ENCODE data around the gene MAPKAPK2. TPM values are rescaled to one million over a fixed set of nuclear protein-coding genes. Genes with fewer than 3 reads are reported as not detected.

MAPKAPK2 gene
- total and polyA plus RNA-seq, 2 donors (not counting 1 experiment from before 2014, with no cell fraction given) = 60.3 to 85.8 TPM

DNA sequence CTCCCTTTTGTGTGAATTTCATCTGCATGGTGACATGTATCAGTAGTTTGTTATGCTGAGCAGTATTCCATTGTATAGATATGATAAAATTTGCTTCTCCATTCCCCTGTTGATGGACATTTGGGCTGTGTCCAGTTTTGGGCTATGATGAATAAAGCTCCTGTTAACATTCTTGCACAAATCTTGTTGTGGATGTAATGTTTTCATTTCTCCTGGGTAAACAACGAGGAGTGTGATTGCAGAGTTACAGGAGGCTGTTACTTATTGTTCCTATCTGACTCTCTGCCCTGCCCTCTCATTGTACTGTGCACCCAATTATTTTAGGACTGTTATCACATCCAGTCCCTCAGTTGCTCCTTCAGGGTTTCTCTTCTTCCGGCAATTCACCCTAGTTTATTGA lies 24.2 kb downstream of the MAPKAPK2 start:
- Histone ChIP-seq H3K79me2 (ENCODE audit: control insufficient read depth, insufficient read depth, low read length) (peaks cover 100% of the 10 kb centered on the region), H3K4me1 (ENCODE audit: control insufficient read depth in 2 of 2, insufficient read depth in 2 of 2, low read length in 2 of 2) (peaks cover 76% of the 10 kb centered on the region in 2 donors), H3K9ac (ENCODE audit: low read length) (no peak overlapping the region), H3K4me2 (replicated peaks; ENCODE audit: low read depth, low read length, poor library complexity, severe bottlenecking) (peak overlapping the region; percentile 56), H4K20me1 (ENCODE audit: control insufficient read depth, insufficient read depth, low read length, poor library complexity, severe bottlenecking) (peaks cover 84% of the 10 kb centered on the region), H2AFZ (ENCODE audit: insufficient read depth, low read depth, low read length, poor library complexity, severe bottlenecking) (no peak overlapping the region), H3K36me3 (replicated peaks in 1 of 2; ENCODE audit: control extremely low read depth in 1 of 2, control insufficient read depth in 1 of 2, extremely low read depth in 1 of 2, insufficient read depth in 2 of 2, low read length in 1 of 2) (no peaks in the 10 kb centered on the region), H3K4me3 (ENCODE audit: control extremely low read depth in 1 of 5, extremely low read depth in 1 of 5, insufficient read depth in 1 of 5, low read depth in 2 of 5, low read length in 4 of 5) (no peak overlapping the region), H3K27me3 (replicated peaks in 1 of 4; ENCODE audit: control extremely low read depth in 1 of 4, control insufficient read depth in 3 of 4, insufficient read depth in 4 of 4, low read length in 3 of 4) (no peaks in the 10 kb centered on the region), H3K9me3 (ENCODE audit: control extremely low read depth in 1 of 3, control insufficient read depth in 2 of 3, insufficient read depth in 1 of 3, low read length in 2 of 3) (no peaks in the 10 kb centered on the region), H3K27ac (ENCODE audit: low read length in 2 of 2) (no peak overlapping the region)
- Mint-ChIP-seq H3K27ac (no peak overlapping the region), H3K9me3 (ENCODE audit: insufficient read depth) (no peaks in the 10 kb centered on the region), H3K27me3 (no peaks in the 10 kb centered on the region), H3K4me1 (peaks cover 84% of the 10 kb centered on the region), H3K4me3 (peak overlapping the region; percentile 13)
- ATAC-seq (ENCODE audit: low read depth) (no peak), DNase-seq (no peak)
- 100% methylated on average over 1 of the region's 2 CpGs for WGBS (ENCODE audit: insufficient coverage)
- intact Hi-C loops (cut with micrococcal nuclease) = loop anchor here (1.0 kb wide), 1 partner anchor 10 kb away; no protein-coding TSS in a partner anchor
- POLR2A ChIA-PET = interaction anchor here (0.6 kb wide), 1 partner anchor 209 kb away, joined by 3 read pairs; no protein-coding TSS in a partner anchor
- CTCF ChIA-PET = interaction anchor here (0.7 to 7.6 kb wide), 8 partner anchors 9 to 297 kb away, joined by 3 to 46 read pairs (median 4); no protein-coding TSS in a partner anchor
- TF ChIP-seq CTCF (IDR thresholded peaks at IDR 0.05) (no peak), EZH2 (IDR thresholded peaks at IDR 0.05; ENCODE audit: borderline replicate concordance, insufficient read depth, low read depth, low read length, poor library complexity, severe bottlenecking) (no peak)

DNA sequence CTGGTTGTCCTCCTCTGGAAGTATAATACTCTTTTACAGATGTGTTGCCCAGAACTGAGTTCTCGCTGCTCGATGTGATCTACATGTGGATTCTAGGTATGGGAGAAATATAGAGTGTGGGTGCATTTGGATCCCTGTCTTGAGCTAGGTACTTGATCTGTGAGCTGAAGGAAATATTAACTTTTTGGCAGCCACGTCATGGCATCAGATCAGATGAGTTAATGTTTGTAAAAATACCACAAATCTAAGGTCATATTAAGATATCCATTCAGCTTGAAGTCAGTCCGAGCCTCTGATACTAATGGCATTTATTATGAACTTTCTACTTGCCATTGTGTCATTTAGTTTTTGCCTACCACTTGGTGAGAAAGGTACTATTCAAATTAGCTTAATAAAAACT lies 24.6 kb downstream of the MAPKAPK2 start:
- peaks cover 76% of the 10 kb centered on the region in 2 donors for H3K4me1 ChIP-seq (ENCODE audit: control insufficient read depth in 2 of 2, insufficient read depth in 2 of 2, low read length in 2 of 2)
- POLR2A ChIA-PET = interaction anchor here (0.6 kb wide), 1 partner anchor 209 kb away, joined by 3 read pairs; no protein-coding TSS in a partner anchor
- no peak overlapping the region for H3K9ac ChIP-seq (ENCODE audit: low read length)
- ATAC-seq (ENCODE audit: low read depth) = no peak
- DNase-seq = no peak
- 100% methylated on average over 2 of the region's 4 CpGs for WGBS (ENCODE audit: insufficient coverage)
- H4K20me1 ChIP-seq (ENCODE audit: control insufficient read depth, insufficient read depth, low read length, poor library complexity, severe bottlenecking) = peaks cover 84% of the 10 kb centered on the region
- Mint-ChIP-seq H3K4me3 (peak overlapping the region; percentile 1), H3K27ac (no peak overlapping the region), H3K27me3 (no peaks in the 10 kb centered on the region), H3K9me3 (ENCODE audit: insufficient read depth) (no peaks in the 10 kb centered on the region), H3K4me1 (peaks cover 84% of the 10 kb centered on the region)
- TF ChIP-seq EZH2 (IDR thresholded peaks at IDR 0.05; ENCODE audit: borderline replicate concordance, insufficient read depth, low read depth, low read length, poor library complexity, severe bottlenecking) = no peak
- TF ChIP-seq CTCF (IDR thresholded peaks at IDR 0.05) = no peak
- H3K9me3 ChIP-seq (ENCODE audit: control extremely low read depth in 1 of 3, control insufficient read depth in 2 of 3, insufficient read depth in 1 of 3, low read length in 2 of 3) = no peaks in the 10 kb centered on the region
- peaks cover 100% of the 10 kb centered on the region for H3K79me2 ChIP-seq (ENCODE audit: control insufficient read depth, insufficient read depth, low read length)
- no peaks in the 10 kb centered on the region for H3K27me3 ChIP-seq (replicated peaks in 1 of 4; ENCODE audit: control extremely low read depth in 1 of 4, control insufficient read depth in 3 of 4, insufficient read depth in 4 of 4, low read length in 3 of 4)
- H3K27ac ChIP-seq (ENCODE audit: low read length in 2 of 2) = no peak overlapping the region
- no peak overlapping the region for H2AFZ ChIP-seq (ENCODE audit: insufficient read depth, low read depth, low read length, poor library complexity, severe bottlenecking)
- CTCF ChIA-PET = interaction anchor here (0.8 to 7.6 kb wide), 8 partner anchors 9 to 296 kb away, joined by 3 to 46 read pairs (median 4); no protein-coding TSS in a partner anchor
- H3K36me3 ChIP-seq (replicated peaks in 1 of 2; ENCODE audit: control extremely low read depth in 1 of 2, control insufficient read depth in 1 of 2, extremely low read depth in 1 of 2, insufficient read depth in 2 of 2, low read length in 1 of 2) = no peaks in the 10 kb centered on the region
- intact Hi-C loops (cut with micrococcal nuclease) = no loop called here
- peak overlapping the region; percentile 17 for H3K4me2 ChIP-seq (replicated peaks; ENCODE audit: low read depth, low read length, poor library complexity, severe bottlenecking)
- no peak overlapping the region for H3K4me3 ChIP-seq (ENCODE audit: control extremely low read depth in 1 of 5, extremely low read depth in 1 of 5, insufficient read depth in 1 of 5, low read depth in 2 of 5, low read length in 4 of 5)
